ENCODE measurements around the gene ERF. TPM values are rescaled to one million over a fixed set of nuclear protein-coding genes. Genes with fewer than 3 reads are reported as not detected.

ERF gene
- total and polyA plus RNA-seq, 2 donors from 2014 or later, result 31.1 to 61.2 TPM

DNA sequence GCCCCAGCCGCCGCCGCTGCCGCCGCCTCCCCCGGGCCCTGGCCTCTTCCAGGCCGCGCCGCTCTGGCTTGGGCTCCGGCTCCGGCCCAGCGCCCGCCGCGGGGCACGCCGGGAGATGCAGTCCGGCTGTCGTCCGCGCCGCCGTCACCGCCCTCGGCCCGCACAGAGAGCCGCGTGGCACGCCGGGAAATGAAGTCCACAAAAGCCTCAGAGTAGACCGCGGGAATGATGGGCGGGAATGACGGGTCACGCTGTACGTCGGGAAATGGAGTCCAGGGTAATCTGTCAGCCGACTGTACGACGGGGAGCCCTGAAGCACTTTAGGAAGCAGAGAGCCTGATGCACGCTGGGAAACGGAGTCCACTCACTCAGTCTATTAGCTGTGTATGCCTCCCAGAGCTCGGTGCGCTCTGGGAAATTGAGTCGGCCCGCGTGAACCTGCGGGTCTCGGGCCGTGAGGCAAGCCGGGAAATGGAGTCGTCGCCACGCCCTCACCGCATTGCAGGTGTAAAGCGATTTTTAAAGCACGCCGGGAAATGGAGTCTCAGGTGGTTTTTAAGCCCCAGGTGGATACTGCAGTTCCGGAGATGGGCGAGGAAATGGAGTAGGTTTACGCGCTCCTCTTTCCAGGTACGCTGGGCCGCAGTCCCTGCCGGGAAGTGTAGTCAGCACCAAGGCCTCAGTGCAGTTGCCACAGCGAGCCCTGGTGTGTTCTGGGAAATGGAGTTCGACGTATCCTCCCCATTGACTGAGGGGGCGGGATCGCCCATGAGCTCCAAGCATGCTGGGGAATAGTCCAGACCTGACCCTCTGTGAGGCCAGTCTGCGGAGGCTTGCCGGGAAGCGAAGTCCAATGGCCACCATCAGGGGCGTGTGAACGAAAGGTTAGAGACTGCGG lies 12.2 kb downstream of the ERF start, which contains the start of gene GSK3A:
Gene GSK3A, minus strand, starts transcription at position 91 of the 898 bp plus-strand sequence. CDS start 137 bp downstream, outside the sequence.
- Histone ChIP-seq H3K9ac (ENCODE audit: low read length in 3 of 3) (peak within 1 kb of the TSS; percentile 54 to 96 (median 80)), H3K36me3 (ENCODE audit: control insufficient read depth in 2 of 3, insufficient read depth in 3 of 3, low read length in 3 of 3) (no peaks in the 10 kb centered on the region), H3K4me1 (ENCODE audit: control insufficient read depth in 2 of 3, insufficient read depth in 2 of 3, low read depth in 1 of 3, low read length in 3 of 3) (peaks cover 0 to 18% (median 7%) of the 10 kb centered on the region in 3 donors), H3K4me3 (ENCODE audit: low read length in 3 of 3) (peak within 1 kb of the TSS; percentile 87 to 96 (median 95)), H3K9me3 (ENCODE audit: control insufficient read depth in 2 of 3, insufficient read depth in 1 of 3, low read length in 3 of 3) (no peaks in the 10 kb centered on the region), H3K27ac (ENCODE audit: low read depth in 2 of 2, low read length in 2 of 2) (peak within 1 kb of the TSS; percentile 92 to 99), H3K27me3 (ENCODE audit: control insufficient read depth, insufficient read depth, low read length) (no peaks in the 10 kb centered on the region)
- intact Hi-C loops (cut with DNase I), result no loop called here
- DNase-seq, result peak; percentile 98 to 100 (median 99)
- TF ChIP-seq, protein P1, sequence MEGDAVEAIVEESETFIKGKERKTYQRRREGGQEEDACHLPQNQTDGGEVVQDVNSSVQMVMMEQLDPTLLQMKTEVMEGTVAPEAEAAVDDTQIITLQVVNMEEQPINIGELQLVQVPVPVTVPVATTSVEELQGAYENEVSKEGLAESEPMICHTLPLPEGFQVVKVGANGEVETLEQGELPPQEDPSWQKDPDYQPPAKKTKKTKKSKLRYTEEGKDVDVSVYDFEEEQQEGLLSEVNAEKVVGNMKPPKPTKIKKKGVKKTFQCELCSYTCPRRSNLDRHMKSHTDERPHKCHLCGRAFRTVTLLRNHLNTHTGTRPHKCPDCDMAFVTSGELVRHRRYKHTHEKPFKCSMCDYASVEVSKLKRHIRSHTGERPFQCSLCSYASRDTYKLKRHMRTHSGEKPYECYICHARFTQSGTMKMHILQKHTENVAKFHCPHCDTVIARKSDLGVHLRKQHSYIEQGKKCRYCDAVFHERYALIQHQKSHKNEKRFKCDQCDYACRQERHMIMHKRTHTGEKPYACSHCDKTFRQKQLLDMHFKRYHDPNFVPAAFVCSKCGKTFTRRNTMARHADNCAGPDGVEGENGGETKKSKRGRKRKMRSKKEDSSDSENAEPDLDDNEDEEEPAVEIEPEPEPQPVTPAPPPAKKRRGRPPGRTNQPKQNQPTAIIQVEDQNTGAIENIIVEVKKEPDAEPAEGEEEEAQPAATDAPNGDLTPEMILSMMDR (IDR thresholded peaks at IDR 0.05; ENCODE audit: borderline replicate concordance, extremely low read depth, insufficient read depth), result no peak
- FAIRE-seq, result peak; percentile 71

DNA sequence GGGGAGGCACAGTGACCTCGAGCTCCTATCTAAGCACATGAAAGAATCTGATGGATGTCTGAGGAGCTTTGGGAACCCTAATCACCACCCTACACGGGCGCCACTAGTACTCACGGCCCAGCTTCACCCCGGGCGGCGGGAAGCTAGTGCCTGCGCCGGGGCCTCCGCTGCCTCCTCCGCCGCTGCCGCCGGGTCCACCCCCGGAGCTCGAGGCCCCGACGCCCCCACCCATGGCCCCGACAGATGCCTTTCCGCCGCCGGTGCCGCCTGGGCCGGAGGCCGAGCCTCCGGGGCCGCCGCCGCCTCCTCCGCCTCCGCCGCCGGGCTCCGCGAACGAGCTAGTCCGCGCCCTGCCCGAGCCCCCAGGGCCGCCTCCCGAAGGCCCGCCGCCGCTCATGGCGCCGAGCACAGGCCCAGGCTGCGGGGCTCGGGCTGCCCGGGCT lies 12.8 kb downstream of the ERF start:
- peak overlapping the region; percentile 16 to 50 for H3K27ac ChIP-seq (ENCODE audit: low read depth in 2 of 2, low read length in 2 of 2)
- TF ChIP-seq, protein P1 (IDR thresholded peaks at IDR 0.05; ENCODE audit: borderline replicate concordance, extremely low read depth, insufficient read depth), result no peak
- no peaks in the 10 kb centered on the region for H3K27me3 ChIP-seq (ENCODE audit: control insufficient read depth, insufficient read depth, low read length)
- FAIRE-seq (no peak), DNase-seq (no peak)
- H3K9me3 ChIP-seq (ENCODE audit: control insufficient read depth in 2 of 3, insufficient read depth in 1 of 3, low read length in 3 of 3), result no peaks in the 10 kb centered on the region
- H3K9ac ChIP-seq (ENCODE audit: low read length in 3 of 3), result peak overlapping the region; percentile 42 to 96 (median 56)
- intact Hi-C loops (cut with DNase I), result no loop called here
- peaks cover 0 to 18% (median 7%) of the 10 kb centered on the region in 3 donors for H3K4me1 ChIP-seq (ENCODE audit: control insufficient read depth in 2 of 3, insufficient read depth in 2 of 3, low read depth in 1 of 3, low read length in 3 of 3)
- peak overlapping the region; percentile 59 to 96 (median 95) for H3K4me3 ChIP-seq (ENCODE audit: low read length in 3 of 3)
- H3K36me3 ChIP-seq (ENCODE audit: control insufficient read depth in 2 of 3, insufficient read depth in 3 of 3, low read length in 3 of 3), result no peaks in the 10 kb centered on the region

DNA sequence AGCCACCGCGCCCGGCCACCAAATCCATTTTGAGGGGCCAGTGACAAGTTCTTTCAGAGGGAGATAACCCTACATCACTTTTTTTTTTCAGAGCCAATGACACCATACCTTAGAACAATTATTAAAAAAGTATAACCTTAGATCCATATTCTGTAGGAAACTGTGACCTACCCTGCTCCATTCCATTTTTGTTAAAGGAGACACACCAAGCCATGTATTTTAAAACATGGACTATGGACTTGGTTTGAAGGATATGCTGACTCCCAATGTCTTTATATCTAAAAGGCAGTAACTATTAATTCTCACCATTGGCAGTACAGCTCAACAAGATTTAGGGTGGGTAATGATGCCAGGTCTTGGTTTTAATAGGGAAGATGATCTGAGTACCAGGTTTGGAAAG lies 13.6 kb downstream of the ERF start:
- Histone ChIP-seq H3K9ac (ENCODE audit: low read length in 3 of 3) (peak overlapping the region; percentile 42 to 96 (median 56)), H3K36me3 (ENCODE audit: control insufficient read depth in 2 of 3, insufficient read depth in 3 of 3, low read length in 3 of 3) (peaks cover 0 to 6% (median 0%) of the 10 kb centered on the region in 3 donors), H3K4me1 (ENCODE audit: control insufficient read depth in 2 of 3, insufficient read depth in 2 of 3, low read depth in 1 of 3, low read length in 3 of 3) (peaks cover 0 to 17% (median 7%) of the 10 kb centered on the region in 3 donors), H3K9me3 (ENCODE audit: control insufficient read depth in 2 of 3, insufficient read depth in 1 of 3, low read length in 3 of 3) (no peaks in the 10 kb centered on the region), H3K4me3 (ENCODE audit: low read length in 3 of 3) (peak overlapping the region; percentile 59 to 96 (median 95)), H3K27me3 (ENCODE audit: control insufficient read depth, insufficient read depth, low read length) (no peaks in the 10 kb centered on the region), H3K27ac (ENCODE audit: low read depth in 2 of 2, low read length in 2 of 2) (no peak overlapping the region)
- TF ChIP-seq, protein P1 (IDR thresholded peaks at IDR 0.05; ENCODE audit: borderline replicate concordance, extremely low read depth, insufficient read depth), result no peak
- FAIRE-seq (no peak), DNase-seq (no peak)
- intact Hi-C loops (cut with DNase I), result no loop called here

All from kidney (tissue), 14 donors.